SJSA1 (cell line): Measurements from ENCODE around the gene OR51V1. TPM values are rescaled to one million over a fixed set of nuclear protein-coding genes. Genes with fewer than 3 reads are reported as not detected.
"Not testable (repeated sequence)": the region's sequence is repeated elsewhere in the genome, so short reads cannot be mapped to it uniquely, and the experiment has no call there.

Experiments
- DNase-seq, 2 experiments: peaks; one replicate each; pipeline ENCODE4 v3.0.0-alpha.2; 2015 to 2020; ENCODE audit warnings: low spot score in 2 of 2, low read depth in 1 of 2
- H3K27ac ChIP-seq: fragments of 250-450 bp; sonication (Bioruptor Pico); 2 replicates; pipeline ENCODE4 v1.5.1; 2020; ENCODE audit warnings: mild to moderate bottlenecking, moderate library complexity
- H3K27me3 ChIP-seq: fragments of 250-450 bp; sonication (Bioruptor Pico); replicated peaks from 2 replicates; pipeline ENCODE4 v1.5.1; 2020; ENCODE audit warnings: mild to moderate bottlenecking, moderate library complexity
- H3K36me3 ChIP-seq: fragments of 250-450 bp; sonication (Bioruptor Pico); 2 replicates; pipeline ENCODE4 v1.5.1; 2020; ENCODE audit warnings: mild to moderate bottlenecking
- H3K4me1 ChIP-seq: fragments of 250-450 bp; sonication (Bioruptor Pico); replicated peaks from 2 replicates; pipeline ENCODE4 v1.6.1; 2021; ENCODE audit warnings: mild to moderate bottlenecking
- H3K4me3 ChIP-seq: fragments of 250-450 bp; sonication (Bioruptor Pico); 2 replicates; pipeline ENCODE4 v1.5.1; 2020; ENCODE audit warnings: mild to moderate bottlenecking
- H3K9me3 ChIP-seq: fragments of 250-450 bp; sonication (Bioruptor Pico); replicated peaks from 2 replicates; pipeline ENCODE4 v1.5.1; 2020; ENCODE audit warnings: mild to moderate bottlenecking
- total RNA-seq: library from RNA; depleted of rRNA; stranded (reverse); fragments of >200 nt; shearing (Covaris generic); gene quantifications from 2 replicates; pipeline ENCODE4 v1.2.3, GENCODE V29; 2014

OR51V1 gene
- total RNA-seq, 1 experiment from 2014 or later: not detected

DNA sequence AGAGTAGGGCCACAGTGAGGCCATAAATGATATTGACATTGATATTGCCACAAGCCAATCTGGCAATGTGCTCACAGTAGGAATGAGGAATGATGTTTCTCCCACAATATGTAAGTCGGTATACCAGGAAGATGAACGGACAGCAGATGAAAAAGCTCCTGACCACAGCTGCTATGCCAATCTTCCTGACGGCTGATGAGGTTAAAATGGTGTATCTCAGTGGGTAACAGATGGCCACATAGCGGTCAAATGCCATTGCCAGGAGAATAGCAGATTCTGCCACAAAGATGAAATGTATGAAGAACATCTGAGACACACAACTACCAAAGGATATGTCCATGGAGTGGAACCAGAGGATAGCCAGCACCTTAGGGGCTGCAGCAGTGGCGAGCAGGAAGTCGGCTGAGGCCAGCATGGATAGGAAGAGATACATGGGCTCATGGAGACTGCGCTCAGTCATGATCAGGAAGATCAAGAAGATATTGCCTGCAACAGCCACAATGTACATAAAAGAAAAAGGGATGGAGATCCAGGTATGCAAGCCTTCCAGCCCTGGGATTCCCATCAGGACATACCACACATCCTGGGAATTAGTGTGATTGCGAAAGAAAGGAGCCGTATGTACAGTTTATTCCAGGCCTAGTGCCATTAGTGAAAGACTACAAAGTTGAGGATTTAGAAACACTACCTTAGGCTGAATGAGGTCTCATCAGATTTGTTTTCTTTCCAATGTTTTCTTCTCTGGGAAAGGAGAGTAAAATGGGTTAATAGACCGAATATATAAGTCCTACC is 22.2 kb downstream of the OR51V1 start:
- no peaks in the 10 kb centered on the region for H3K36me3 ChIP-seq
- H3K9me3 ChIP-seq: no peaks in the 10 kb centered on the region
- no peaks in the 10 kb centered on the region for H3K4me1 ChIP-seq
- DNase-seq: no peak
- no peaks in the 10 kb centered on the region for H3K27me3 ChIP-seq
- H3K27ac ChIP-seq: no peak overlapping the region
- H3K4me3 ChIP-seq: no peak overlapping the region

DNA sequence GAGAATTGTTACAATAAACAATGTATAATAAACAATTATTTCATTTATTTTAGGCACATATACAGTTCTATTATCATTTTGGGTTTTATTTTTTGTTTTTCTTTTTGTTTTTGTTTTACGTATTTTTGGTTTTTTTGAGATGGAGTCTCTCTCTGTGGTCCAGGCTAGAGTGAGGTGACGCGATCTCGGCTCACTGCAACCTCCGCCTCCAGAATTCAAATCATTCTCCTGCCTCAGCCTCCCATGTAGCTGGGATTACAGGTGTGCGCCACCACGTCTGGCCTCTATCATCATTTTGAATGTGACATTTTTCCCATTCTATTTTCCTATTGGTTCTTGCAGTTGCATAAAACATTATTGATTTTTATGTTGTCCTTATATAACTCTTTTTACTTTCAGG is 25.5 kb downstream of the OR51V1 start:
- Histone ChIP-seq H3K4me1 (no peaks in the 10 kb centered on the region), H3K27me3 (no peaks in the 10 kb centered on the region; the same call in 1 of the 2 replicates), H3K36me3 (no peaks in the 10 kb centered on the region), H3K9me3 (no peaks in the 10 kb centered on the region), H3K4me3 (no peak overlapping the region), H3K27ac (no peak overlapping the region)
- DNase-seq: no peak

DNA sequence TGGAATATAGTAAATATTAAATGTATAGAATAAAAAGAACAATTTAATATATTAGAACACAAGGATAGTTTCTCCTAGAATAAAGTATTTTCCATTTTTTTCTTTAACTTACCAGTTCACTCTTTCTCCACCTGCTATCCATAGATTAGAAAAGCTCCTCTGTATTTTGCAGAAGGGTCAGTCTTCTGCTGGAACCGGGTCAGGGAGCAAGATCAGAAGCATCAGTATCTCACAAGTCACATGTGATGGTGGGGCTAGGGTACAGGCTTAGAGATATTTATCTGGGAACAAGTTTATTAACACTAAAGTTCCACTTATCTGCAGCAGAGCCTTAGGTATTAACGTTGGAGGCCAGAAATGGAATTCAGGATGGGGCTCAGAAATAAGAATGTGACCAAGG is 28.6 kb downstream of the OR51V1 start:
- Histone ChIP-seq H3K27ac (no peak overlapping the region), H3K9me3 (no peaks in the 10 kb centered on the region), H3K27me3 (peaks cover 10% of the 10 kb centered on the region; the same call in 1 of the 2 replicates), H3K4me1 (no peaks in the 10 kb centered on the region), H3K4me3 (no peak overlapping the region), H3K36me3 (no peaks in the 10 kb centered on the region)
- DNase-seq: no peak

GRCh38 chr11:5165898-5166297 is 34.6 kb downstream of the OR51V1 start:
- H3K9me3 ChIP-seq, H3K4me1 ChIP-seq, H3K36me3 ChIP-seq, H3K4me3 ChIP-seq, H3K27ac ChIP-seq, DNase-seq: not testable (repeated sequence)
- H3K27me3 ChIP-seq: peaks cover 18% of the 10 kb centered on the region

- H3K27ac ChIP-seq, H3K4me1 ChIP-seq, H3K4me3 ChIP-seq, H3K36me3 ChIP-seq, H3K9me3 ChIP-seq, DNase-seq: not testable (repeated sequence)
- H3K27me3 ChIP-seq: peaks cover 18% of the 10 kb centered on the region
Measured at GRCh38 chr11:5164807-5165206, 35.7 kb downstream of the OR51V1 start.

GRCh38 chr11:5161045-5161444 is 39.4 kb downstream of the OR51V1 start:
- not testable (repeated sequence) for H3K27ac ChIP-seq, H3K36me3 ChIP-seq, DNase-seq, H3K4me1 ChIP-seq, H3K9me3 ChIP-seq, H3K27me3 ChIP-seq, H3K4me3 ChIP-seq

DNA sequence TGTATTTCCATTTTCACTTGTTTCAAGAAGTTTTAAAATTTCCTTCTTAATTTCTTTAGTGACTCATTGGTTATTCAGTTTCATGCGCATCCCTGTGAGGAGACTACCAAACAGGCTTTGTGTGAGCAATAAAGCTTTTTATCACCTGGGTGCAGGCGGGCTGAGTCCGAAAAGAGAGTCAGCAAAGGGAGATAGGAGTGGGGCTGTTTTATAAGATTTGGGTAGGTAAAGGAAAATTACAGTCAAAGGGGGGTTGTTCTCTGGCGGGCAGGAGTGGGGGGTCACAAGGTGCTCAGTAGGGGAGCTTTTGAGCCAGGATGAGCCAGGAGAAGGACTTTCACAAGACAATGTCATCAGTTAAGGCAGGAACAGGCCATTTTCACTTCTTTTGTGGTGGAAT is 40.3 kb downstream of the OR51V1 start:
- not testable (repeated sequence) for H3K27ac ChIP-seq, H3K4me3 ChIP-seq, H3K36me3 ChIP-seq, H3K9me3 ChIP-seq, H3K27me3 ChIP-seq, H3K4me1 ChIP-seq, DNase-seq

DNA sequence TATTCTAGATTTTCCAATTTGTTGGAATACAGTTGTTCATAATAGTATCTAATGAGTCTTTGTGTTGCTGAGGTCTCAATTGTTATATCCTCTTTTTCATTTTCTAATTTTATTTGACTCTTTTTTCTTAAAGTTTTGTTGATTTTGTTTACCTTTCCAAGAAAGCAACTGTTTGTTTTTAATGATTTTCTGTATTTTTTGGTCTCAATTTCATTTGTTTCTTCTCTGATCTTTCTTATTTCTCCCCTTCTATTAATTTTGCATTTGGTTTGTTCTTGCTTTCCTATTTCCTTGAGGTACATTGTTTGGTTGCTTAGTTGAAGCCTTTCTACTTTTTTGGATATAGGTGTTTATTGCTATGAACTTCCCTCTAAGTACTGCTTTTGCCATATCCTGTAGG is 40.7 kb downstream of the OR51V1 start:
- Histone ChIP-seq H3K4me3 (no peak overlapping the region), H3K36me3 (no peaks in the 10 kb centered on the region), H3K27me3 (no peaks in the 10 kb centered on the region), H3K9me3 (no peaks in the 10 kb centered on the region), H3K4me1 (no peaks in the 10 kb centered on the region), H3K27ac (no peak overlapping the region)
- DNase-seq: no peak

DNA sequence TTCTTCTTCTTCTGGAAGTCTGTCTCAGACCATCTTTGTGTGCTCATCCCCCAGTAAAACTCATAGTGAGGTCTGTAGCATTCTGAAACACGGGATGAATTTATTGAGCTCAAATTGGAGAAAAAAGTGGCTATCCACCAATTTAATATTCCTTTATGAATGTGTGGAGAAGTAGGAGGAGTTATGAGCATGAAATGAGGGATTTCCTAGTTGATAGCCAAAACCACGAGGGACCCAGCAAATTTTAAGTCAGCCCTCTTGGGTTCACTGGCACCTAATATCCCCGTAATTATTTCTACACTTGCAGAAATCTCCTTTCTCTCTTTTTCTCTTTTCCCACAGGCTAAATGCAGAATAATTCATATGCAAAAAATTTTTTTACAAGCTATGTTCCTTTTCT is 45.8 kb downstream of the OR51V1 start, which contains the start of gene OR52A1:
TSS of gene OR52A1 (minus strand) at position 101 of the 400 bp plus-strand sequence. CDS start 2,388 bp downstream, outside the sequence.
- peaks cover 3% of the 10 kb centered on the region; the same call in 1 of the 2 replicates for H3K27me3 ChIP-seq
- no peak within 1 kb of the TSS for H3K27ac ChIP-seq
- no peak within 1 kb of the TSS for H3K4me3 ChIP-seq
- no peaks in the 10 kb centered on the region for H3K9me3 ChIP-seq
- no peaks in the 10 kb centered on the region for H3K4me1 ChIP-seq
- no peaks in the 10 kb centered on the region for H3K36me3 ChIP-seq
- no peak for DNase-seq

DNA sequence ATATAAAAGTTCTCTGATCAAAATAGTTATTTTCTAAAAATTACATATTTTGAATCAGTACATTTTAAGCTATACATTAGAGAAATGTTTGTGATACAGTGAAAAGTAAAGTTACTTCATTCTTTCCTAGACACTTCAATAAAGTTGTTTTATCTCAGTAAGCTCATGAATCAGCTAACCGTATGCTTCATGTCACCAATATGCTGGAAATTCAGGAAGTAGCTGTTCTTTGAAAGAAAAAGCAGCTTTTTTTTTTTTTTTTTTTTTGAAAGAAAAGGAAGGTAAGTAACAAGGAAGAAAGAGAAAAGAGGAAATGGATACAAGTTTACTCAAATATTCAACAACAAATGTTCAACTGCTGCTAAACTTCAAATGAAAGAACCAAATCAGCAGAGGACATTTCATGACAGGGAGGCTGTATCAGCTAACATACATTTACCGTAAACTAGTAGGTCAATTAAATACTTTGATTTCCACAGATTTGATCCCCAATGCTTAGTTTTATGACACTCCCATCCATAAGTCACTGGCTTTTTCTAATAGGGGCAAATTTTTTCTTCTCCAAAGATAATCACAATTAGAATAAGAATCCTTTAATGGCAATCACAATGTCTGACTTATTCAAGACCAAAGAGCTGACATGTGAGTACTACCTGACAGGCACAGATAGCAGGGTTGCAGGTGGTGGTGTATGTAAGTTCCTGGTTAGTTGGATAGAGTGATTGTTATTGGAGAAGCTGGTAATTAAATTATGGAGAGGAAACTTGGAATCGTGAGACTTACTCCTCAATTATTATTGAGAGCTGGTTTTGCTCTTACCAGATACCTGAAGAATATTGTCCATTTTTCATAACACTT is 46.7 kb downstream of the OR51V1 start:
- Histone ChIP-seq H3K27me3 (peaks cover 3% of the 10 kb centered on the region; the same call in 1 of the 2 replicates), H3K27ac (no peak overlapping the region), H3K4me3 (no peak overlapping the region), H3K4me1 (no peaks in the 10 kb centered on the region), H3K36me3 (no peaks in the 10 kb centered on the region), H3K9me3 (no peaks in the 10 kb centered on the region)
- DNase-seq: no peak

- H3K4me1 ChIP-seq: no peaks in the 10 kb centered on the region
- peaks cover 3% of the 10 kb centered on the region; the same call in 1 of the 2 replicates for H3K27me3 ChIP-seq
- H3K9me3 ChIP-seq: no peaks in the 10 kb centered on the region
- H3K36me3 ChIP-seq: no peaks in the 10 kb centered on the region
- H3K4me3 ChIP-seq: no peak overlapping the region
- no peak for DNase-seq
- H3K27ac ChIP-seq: no peak overlapping the region
Measured at GRCh38 chr11:5151713-5152153, 48.7 kb downstream of the OR51V1 start.
